ENCODE results near the gene SLC43A1. TPM values are rescaled to one million over a fixed set of nuclear protein-coding genes. Genes with fewer than 3 reads are reported as not detected.
A peak's percentile ranks its signal among the peaks of the same experiment; 100 is the strongest.

SLC43A1 gene
- total RNA-seq, 1 donor from 2014 or later = 1.3 TPM

DNA sequence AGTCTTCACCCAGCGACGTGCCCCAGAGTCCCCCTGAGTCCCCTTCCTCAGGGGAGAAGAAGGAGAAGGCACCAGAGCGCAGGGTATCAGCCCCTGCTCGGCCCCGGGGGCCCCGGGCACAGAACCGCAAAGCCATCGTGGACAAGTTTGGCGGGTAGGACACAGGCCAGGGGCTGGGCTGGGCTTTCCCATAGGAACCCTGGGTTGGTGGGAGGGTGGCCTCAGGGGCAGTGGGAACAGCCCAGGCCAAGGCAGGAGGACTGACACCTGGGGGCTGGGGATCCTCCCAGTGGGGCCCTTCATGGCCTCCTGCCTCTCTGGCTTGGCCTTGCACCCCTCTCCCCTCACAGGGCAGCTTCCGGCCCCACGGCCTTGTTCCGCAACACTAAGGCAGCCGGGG is 30.4 kb upstream of the SLC43A1 start:
- Histone ChIP-seq H3K27me3 (ENCODE audit: control insufficient read depth, insufficient read depth, low read length) (no peaks in the 10 kb centered on the region), H3K36me3 (ENCODE audit: control insufficient read depth, insufficient read depth, low read length) (no peaks in the 10 kb centered on the region), H3K4me3 (ENCODE audit: low read depth, low read length) (no peak overlapping the region)
- no peak for FAIRE-seq
- no peak for DNase-seq (ENCODE audit: low read depth)
- TF ChIP-seq, protein P1, sequence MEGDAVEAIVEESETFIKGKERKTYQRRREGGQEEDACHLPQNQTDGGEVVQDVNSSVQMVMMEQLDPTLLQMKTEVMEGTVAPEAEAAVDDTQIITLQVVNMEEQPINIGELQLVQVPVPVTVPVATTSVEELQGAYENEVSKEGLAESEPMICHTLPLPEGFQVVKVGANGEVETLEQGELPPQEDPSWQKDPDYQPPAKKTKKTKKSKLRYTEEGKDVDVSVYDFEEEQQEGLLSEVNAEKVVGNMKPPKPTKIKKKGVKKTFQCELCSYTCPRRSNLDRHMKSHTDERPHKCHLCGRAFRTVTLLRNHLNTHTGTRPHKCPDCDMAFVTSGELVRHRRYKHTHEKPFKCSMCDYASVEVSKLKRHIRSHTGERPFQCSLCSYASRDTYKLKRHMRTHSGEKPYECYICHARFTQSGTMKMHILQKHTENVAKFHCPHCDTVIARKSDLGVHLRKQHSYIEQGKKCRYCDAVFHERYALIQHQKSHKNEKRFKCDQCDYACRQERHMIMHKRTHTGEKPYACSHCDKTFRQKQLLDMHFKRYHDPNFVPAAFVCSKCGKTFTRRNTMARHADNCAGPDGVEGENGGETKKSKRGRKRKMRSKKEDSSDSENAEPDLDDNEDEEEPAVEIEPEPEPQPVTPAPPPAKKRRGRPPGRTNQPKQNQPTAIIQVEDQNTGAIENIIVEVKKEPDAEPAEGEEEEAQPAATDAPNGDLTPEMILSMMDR (IDR thresholded peaks at IDR 0.05; ENCODE audit: insufficient read depth, low read length, severe bottlenecking) = no peak

- DNase-seq (ENCODE audit: low read depth) (no peak), FAIRE-seq (peak; percentile 23)
- H3K36me3 ChIP-seq (ENCODE audit: control insufficient read depth, insufficient read depth, low read length) = no peaks in the 10 kb centered on the region
- TF ChIP-seq, protein P1 (IDR thresholded peaks at IDR 0.05; ENCODE audit: insufficient read depth, low read length, severe bottlenecking) = no peak
- no peaks in the 10 kb centered on the region for H3K27me3 ChIP-seq (ENCODE audit: control insufficient read depth, insufficient read depth, low read length)
- H3K4me3 ChIP-seq (ENCODE audit: low read depth, low read length) = no peak overlapping the region
Measured at GRCh38 chr11:57544566-57544965, 29.1 kb upstream of the SLC43A1 start.

GRCh38 chr11:57543593-57543992 is 28.1 kb upstream of the SLC43A1 start:
- Histone ChIP-seq H3K4me3 (ENCODE audit: low read depth, low read length) (no peak overlapping the region), H3K27me3 (ENCODE audit: control insufficient read depth, insufficient read depth, low read length) (no peaks in the 10 kb centered on the region), H3K36me3 (ENCODE audit: control insufficient read depth, insufficient read depth, low read length) (no peaks in the 10 kb centered on the region)
- DNase-seq (ENCODE audit: low read depth) (no peak), FAIRE-seq (no peak)
- TF ChIP-seq, protein P1 (IDR thresholded peaks at IDR 0.05; ENCODE audit: insufficient read depth, low read length, severe bottlenecking) = no peak

DNA sequence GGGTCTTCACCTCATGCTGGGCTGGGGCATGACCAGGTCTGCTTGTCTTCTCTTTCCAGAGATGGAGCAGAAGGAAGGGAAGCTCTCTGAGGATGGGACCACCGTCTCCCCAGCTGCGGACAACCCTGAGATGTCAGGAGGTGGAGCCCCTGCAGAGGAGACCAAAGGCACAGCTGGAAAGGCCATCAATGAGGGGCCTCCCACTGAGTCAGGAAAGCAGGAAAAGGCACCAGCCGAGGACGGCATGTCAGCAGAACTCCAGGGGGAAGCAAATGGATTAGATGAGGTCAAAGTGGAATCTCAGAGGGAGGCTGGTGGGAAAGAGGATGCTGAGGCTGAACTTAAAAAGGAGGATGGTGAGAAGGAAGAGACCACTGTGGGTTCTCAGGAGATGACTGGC is 27.1 kb upstream of the SLC43A1 start:
- no peaks in the 10 kb centered on the region for H3K36me3 ChIP-seq (ENCODE audit: control insufficient read depth, insufficient read depth, low read length)
- no peak for FAIRE-seq

GRCh38 chr11:57541169-57541568 is 25.7 kb upstream of the SLC43A1 start:
- no peaks in the 10 kb centered on the region for H3K36me3 ChIP-seq (ENCODE audit: control insufficient read depth, insufficient read depth, low read length)
- DNase-seq (ENCODE audit: low read depth) = no peak
- FAIRE-seq = no peak
- TF ChIP-seq, protein P1 (IDR thresholded peaks at IDR 0.05; ENCODE audit: insufficient read depth, low read length, severe bottlenecking) = no peak
- H3K4me3 ChIP-seq (ENCODE audit: low read depth, low read length) = no peak overlapping the region
- no peaks in the 10 kb centered on the region for H3K27me3 ChIP-seq (ENCODE audit: control insufficient read depth, insufficient read depth, low read length)

More for the DNA sequence above, 27.1 kb upstream of the SLC43A1 start:
- TF ChIP-seq, protein P1 (IDR thresholded peaks at IDR 0.05; ENCODE audit: insufficient read depth, low read length, severe bottlenecking) = no peak
- Histone ChIP-seq H3K4me3 (ENCODE audit: low read depth, low read length) (no peak overlapping the region), H3K27me3 (ENCODE audit: control insufficient read depth, insufficient read depth, low read length) (no peaks in the 10 kb centered on the region)
- DNase-seq (ENCODE audit: low read depth) = no peak

DNA sequence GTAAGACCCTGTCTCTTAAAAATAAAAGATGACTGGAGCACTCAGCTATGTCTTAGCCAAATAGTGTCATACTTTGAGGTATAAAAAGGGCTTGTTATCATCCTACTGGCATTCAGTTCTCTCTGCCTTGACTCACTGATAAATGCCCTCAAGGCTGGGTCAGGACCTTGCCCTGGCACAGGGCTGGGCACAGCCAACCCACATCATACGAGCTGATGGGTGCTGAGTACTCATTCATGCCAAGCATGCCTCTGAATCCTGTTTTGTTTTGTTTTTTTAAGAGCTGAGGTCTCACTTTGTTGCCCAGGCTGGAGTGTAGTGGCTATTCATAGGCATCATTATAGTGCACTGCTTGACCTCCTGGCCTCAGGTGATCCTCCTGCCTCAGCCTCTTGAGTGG is 23.8 kb upstream of the SLC43A1 start:
- TF ChIP-seq, protein P1 (IDR thresholded peaks at IDR 0.05; ENCODE audit: insufficient read depth, low read length, severe bottlenecking) = no peak
- DNase-seq (ENCODE audit: low read depth) (peak; percentile 22), FAIRE-seq (no peak)
- H3K4me3 ChIP-seq (ENCODE audit: low read depth, low read length) = no peak overlapping the region
- no peaks in the 10 kb centered on the region for H3K36me3 ChIP-seq (ENCODE audit: control insufficient read depth, insufficient read depth, low read length)
- no peaks in the 10 kb centered on the region for H3K27me3 ChIP-seq (ENCODE audit: control insufficient read depth, insufficient read depth, low read length)
